Measurements from ENCODE around the gene PPIE.
"Not testable (repeated sequence)": the region's sequence is repeated elsewhere in the genome, so short reads cannot be mapped to it uniquely, and the experiment has no call there.

The PPIE gene

GRCh38 chr1:39758556-39759435 lies 20.1 kb downstream of the PPIE start:
- DNase-seq (ENCODE audit: low read depth in 2 of 2) = no peak

DNA sequence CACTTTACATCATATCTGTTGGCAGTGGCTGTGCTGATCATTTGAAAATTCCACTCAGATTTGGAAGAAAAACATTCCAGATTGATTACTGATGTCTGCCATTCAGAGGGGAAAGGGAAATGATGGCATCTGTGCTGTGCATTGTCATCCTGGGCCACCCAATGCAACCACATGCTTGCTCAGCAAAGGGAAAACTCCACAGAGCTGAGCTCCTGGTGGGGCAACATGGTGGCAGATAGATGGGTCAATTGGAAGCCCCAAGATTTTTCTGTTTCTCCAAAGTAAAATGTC lies 20.7 kb downstream of the PPIE start:
- DNase-seq (ENCODE audit: low read depth in 2 of 2) = no peak

- no peak for DNase-seq (ENCODE audit: low read depth in 2 of 2)
Measured at GRCh38 chr1:39760074-39761008, 21.7 kb downstream of the PPIE start.

DNA sequence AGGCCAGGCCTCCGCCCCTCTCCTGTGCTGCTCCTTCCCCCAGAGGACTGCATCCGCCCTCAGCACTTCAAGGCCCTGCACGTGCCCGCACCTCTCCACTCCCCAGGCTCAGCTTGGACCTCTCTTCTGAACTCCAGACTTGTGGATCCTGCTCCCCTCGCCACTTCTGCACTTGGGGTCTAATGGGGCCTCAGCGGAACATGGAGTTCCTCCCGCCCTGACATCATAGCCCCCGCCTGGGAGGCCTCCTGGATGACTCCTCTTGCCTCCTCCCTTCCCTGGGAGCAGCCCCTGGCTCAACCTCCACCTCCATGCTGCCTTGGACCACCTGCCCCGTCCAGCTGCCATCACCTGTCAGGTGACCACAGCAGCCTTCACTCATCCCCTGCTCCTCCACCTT lies 22.3 kb downstream of the PPIE start:
- DNase-seq (ENCODE audit: low read depth in 2 of 2) = no peak

DNA sequence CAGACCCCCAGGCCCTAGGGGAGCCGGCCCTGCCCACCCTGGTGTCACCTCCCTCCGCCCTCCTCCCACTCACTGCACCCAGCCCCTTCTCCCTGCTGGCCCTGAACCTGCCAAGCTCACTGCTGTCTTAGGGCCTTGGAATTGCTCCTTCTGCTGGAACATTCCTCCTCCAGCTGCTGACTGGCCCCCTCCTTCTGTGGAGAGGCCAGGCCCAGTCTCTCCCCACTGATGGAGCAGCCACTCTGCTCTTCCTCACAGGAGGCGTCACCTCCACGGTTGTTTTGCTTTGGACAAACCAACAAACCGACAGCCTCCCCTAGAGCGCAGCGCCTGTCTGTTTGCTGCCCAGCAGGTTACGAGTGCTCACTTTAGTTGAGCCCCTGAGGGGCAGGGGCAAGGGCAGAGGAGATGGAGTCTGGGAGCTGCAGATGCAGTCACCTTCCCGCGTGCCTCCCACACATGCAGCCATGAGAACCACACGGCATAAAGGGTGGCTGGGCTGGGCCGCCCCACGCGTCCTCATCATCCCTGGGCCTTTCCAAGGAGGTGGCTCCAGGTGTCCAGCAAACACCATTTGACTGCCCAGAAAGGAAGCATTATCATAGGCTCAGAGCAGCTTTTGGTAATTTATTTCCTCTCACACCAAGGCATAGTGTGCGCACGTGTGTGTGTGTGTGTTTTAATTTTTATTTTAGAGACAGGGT lies 23.0 kb downstream of the PPIE start:
- DNase-seq (ENCODE audit: low read depth in 2 of 2) = no peak

DNA sequence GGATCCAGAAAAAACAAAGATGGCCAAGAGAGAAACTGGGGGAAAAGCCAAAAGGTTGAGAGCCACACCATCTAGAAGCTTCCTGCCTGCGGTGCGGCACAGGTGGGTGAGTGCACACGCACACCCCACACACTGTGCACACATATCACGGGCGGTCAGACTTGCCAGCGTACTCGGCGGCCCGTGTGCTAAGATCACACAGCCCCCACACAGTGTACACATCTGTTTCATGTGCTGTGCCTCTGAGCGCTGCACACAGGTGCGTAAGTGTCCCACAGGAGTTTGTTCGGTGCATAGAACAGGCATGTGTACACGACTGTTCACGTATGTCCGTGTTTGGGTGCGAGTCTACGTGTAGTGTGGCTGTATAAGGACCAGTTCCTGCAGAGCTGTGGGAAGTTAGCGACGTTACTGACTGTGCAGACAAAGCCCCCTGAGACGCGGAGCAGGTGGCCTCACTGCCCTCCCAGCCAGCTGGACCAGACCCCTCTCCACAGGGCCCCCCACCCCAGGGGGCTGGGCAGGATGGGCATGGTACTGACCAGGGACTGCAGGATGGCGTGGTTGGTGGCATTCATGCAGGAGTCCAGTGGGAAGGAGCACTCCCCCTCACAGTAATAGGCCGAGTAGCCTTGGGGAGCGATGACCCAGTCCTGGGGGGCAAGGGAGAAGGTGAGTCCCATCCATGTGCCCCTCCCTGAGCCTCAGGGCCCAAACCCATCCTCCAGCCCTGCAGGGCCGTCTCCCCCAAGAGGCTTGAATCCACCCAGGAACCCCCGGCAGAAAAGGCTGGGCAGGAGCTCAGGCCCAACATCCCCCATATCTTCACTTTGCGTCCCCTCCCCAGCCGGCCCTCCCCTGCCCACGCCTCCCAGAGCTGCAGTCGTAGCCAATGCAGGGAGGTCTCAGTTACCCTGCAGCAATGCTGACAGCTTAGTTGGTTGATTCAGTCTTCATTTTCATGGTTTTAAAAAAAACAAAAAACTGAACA lies 24.2 kb downstream of the PPIE start:
- no peak for DNase-seq (ENCODE audit: low read depth in 2 of 2)

DNA sequence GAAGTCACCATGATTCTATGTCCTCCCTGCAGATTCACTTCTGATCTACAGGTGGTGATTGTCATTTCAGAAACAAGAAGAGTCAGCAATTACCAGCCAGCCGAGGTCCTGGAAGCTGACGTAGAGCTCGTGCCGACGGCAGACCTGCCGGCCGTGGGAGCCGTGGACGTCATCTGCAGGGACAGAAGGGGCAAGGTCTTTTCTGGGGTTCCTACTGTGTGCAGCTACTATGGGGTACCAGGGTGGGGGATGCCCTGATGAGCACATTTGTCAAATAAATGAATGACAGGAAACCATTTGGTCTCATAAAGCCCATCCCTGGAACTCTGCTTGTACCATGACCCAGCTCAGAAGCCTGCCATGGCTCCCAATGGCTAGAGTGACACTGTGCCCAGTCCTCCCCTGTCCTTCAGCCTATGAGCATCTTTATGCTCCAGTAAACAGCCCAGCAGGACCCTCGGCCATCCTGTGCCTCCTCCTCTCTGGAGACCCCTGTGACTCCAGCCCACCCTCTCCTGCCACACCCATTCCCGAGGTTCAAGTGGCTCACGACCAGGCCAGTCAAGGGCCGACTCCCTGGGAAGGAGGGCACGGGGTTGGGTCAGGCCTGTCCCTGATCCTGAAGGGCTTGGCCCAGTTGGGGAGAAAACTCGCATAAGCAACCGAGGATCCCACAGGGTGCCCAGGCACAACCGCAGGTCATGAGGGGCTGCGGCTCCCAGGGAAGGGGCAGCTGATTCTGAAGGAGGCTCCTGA lies 25.1 kb downstream of the PPIE start:
- DNase-seq (ENCODE audit: low read depth in 2 of 2) = not testable (repeated sequence)

- not testable (repeated sequence) for DNase-seq (ENCODE audit: low read depth in 2 of 2)
Measured at GRCh38 chr1:39764512-39764911, 25.8 kb downstream of the PPIE start.

DNA sequence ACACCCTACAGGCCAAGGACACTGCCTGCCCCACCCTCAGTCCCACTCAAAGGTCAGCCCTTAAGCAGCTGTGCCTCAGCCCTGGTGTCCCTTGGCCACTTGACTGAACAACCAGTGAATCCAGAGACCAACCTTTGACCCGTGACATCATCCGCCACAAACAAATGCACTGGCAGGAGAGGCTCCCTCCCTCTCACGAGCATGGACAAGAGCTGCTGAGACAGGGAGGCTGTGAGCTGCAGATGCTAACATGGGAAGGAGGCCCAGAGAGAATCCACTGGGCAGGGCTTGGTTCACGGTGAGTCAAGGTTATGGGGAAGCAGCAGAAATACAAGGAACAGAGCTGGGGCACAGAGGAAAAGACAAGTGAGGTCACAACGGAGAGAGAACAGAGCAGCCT lies 27.8 kb downstream of the PPIE start:
- not testable (repeated sequence) for DNase-seq (ENCODE audit: low read depth in 2 of 2)

DNA sequence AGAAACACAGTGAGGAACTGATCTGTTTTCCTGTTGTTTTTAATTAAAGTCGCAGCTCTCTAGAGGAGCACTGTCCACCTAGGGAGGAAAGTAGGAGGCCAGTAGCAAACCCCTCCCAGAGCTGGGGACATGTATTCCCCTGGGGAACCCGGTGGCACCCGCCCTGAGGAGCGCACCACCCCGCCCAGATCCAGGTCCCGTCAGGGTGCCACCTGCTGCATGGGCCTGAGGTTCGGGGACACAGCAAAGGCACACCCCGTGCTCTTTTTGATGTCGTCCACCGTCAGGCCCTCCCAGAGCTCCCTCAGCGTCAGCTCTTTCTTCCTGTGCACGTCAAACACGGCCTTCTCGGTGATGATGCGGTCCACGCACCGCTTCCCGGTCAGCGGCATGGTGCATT lies 30.8 kb downstream of the PPIE start:
- DNase-seq (ENCODE audit: low read depth in 2 of 2) = not testable (repeated sequence)

GRCh38 chr1:39770100-39771021 lies 31.7 kb downstream of the PPIE start:
- not testable (repeated sequence) for DNase-seq (ENCODE audit: low read depth in 2 of 2)

GRCh38 chr1:39771022-39771532 lies 32.4 kb downstream of the PPIE start, which contains the start of gene OXCT2:
Gene OXCT2, minus strand, starts transcription at chr1:39771348. Its CDS starts 93 bp downstream, at chr1:39771255.
- not testable (repeated sequence) for DNase-seq (ENCODE audit: low read depth in 2 of 2)

GRCh38 chr1:39773369-39773979 lies 34.8 kb downstream of the PPIE start:
- not testable (repeated sequence) for DNase-seq (ENCODE audit: low read depth in 2 of 2)

GRCh38 chr1:39775141-39775540 lies 36.5 kb downstream of the PPIE start:
- DNase-seq (ENCODE audit: low read depth in 2 of 2) = not testable (repeated sequence)

DNA sequence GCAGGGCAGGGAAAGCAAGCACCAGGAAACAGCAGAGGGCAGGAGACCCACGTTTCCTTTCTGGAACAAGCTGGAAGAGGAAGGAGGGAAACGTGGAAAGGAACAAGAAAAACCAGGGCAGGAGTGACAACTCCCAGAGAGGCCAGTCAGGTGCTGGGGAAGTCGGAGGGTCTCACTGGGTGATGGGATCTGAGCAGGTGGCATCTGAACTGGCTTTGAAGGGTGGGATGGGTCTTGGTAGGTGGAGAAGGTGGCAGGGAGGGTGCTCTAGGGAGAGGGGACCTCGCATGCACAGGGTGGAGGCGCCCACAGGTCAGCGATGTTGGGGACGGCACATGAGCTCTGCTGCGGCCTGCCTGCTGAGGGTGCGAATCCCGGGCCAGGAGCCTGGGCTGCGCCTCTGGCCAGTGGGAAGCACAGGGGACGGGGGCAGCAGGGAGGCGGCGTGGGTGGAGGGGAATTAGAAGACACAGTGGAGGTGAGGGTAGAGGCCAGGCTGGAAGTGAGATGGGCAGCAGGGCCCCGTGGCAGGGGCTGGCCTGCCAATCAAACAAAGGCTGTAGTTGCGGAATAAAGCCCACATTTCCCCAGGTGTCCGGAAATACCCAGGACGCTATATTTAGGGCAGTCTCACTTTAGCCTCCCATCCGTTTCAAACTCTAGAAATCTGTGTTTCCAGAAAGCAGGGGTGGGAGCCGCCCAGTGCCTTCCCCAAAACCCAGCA lies 37.2 kb downstream of the PPIE start:
- not testable (repeated sequence) for DNase-seq (ENCODE audit: low read depth in 2 of 2)

DNA sequence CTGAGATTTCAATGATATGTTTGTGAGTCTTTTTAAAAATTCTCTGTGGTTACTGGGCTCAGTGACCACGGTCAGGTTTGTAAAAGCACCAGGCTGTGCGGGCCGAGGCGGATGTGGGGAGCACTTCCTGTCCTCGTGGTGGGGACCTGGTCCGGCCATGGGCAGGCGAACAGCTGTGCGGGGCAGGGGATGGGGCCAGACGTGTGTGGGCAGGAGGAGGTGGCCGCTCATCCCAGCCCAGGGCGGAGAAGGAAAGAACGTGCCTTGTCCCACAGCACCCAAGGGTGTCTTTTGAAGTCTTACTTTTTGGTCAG lies 37.7 kb downstream of the PPIE start:
- no peak for DNase-seq (ENCODE audit: low read depth in 2 of 2)

DNA sequence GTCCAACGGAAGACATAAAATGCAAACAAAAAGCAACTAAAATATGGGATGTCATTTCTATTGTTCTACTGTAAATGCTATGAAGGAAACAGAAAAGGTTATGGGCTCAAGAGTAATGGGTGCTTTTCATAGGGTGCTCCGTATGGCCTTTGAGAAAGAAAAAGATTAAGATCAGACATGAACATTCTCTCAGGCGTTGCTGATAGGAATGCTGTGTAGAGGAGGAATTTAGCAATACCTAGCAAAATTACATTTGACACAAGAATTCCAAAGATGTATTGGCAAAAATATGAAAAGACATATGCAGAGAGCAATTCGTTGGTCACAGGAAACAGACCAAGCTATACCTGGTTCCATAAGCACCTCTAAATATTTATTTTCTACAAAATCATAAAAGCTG lies 38.2 kb downstream of the PPIE start:
- DNase-seq (ENCODE audit: low read depth in 2 of 2) = no peak

GRCh38 chr1:39777306-39777705 lies 38.6 kb downstream of the PPIE start:
- no peak for DNase-seq (ENCODE audit: low read depth in 2 of 2)
